GM21447 (cell line): ENCODE results near the gene SETBP1.
A peak's percentile ranks its signal among the peaks of the same experiment; 100 is the strongest.

Experiments
- ATAC-seq: cut with Tn5 transposase; IDR thresholded peaks from one replicate; pipeline ENCODE4 v1.9.1; 2021; ENCODE audit not compliant: unreplicated experiment

SETBP1 gene

GRCh38 chr18:45100321-45101105 is 419.8 kb downstream of the SETBP1 start:
- ATAC-seq = no peak

GRCh38 chr18:45102126-45102525 is 421.4 kb downstream of the SETBP1 start:
- ATAC-seq = no peak

GRCh38 chr18:45102863-45103262 is 422.2 kb downstream of the SETBP1 start:
- ATAC-seq = no peak

GRCh38 chr18:45103319-45104048 is 422.8 kb downstream of the SETBP1 start:
- ATAC-seq = peak; percentile 53

- peak; percentile 22 for ATAC-seq
Observed at GRCh38 chr18:45104049-45104395, 423.3 kb downstream of the SETBP1 start.

- peak; percentile 77 for ATAC-seq
Observed at GRCh38 chr18:45106331-45106774, 425.7 kb downstream of the SETBP1 start.

- no peak for ATAC-seq
Observed at GRCh38 chr18:45107425-45107824, 426.7 kb downstream of the SETBP1 start.

- ATAC-seq = no peak
Observed at GRCh38 chr18:45108754-45109153, 428.1 kb downstream of the SETBP1 start.

GRCh38 chr18:45109271-45109670 is 428.6 kb downstream of the SETBP1 start:
- ATAC-seq = no peak

GRCh38 chr18:45109706-45110105 is 429.0 kb downstream of the SETBP1 start:
- ATAC-seq = no peak

- no peak for ATAC-seq
Observed at GRCh38 chr18:45110577-45111501, 430.2 kb downstream of the SETBP1 start.

GRCh38 chr18:45111502-45111848 is 430.8 kb downstream of the SETBP1 start:
- no peak for ATAC-seq

GRCh38 chr18:45112682-45113081 is 432.0 kb downstream of the SETBP1 start:
- no peak for ATAC-seq

- no peak for ATAC-seq
Observed at GRCh38 chr18:45116116-45116515, 435.4 kb downstream of the SETBP1 start.
